ENCODE measurements around the gene NPAT.
"Not testable (repeated sequence)": the region's sequence is repeated elsewhere in the genome, so short reads cannot be mapped to it uniquely, and the experiment has no call there.

The NPAT gene

GRCh38 chr11:108148556-108148955, 73.9 kb downstream of the NPAT start:
- no peak for DNase-seq (ENCODE audit: low spot score)

- no peak for DNase-seq (ENCODE audit: low spot score)
These were observed 75.3 kb downstream of the NPAT start for GRCh38 chr11:108147150-108147549.

- DNase-seq (ENCODE audit: low spot score): no peak
These were observed 77.8 kb downstream of the NPAT start for GRCh38 chr11:108144615-108145014.

- DNase-seq (ENCODE audit: low spot score): no peak
These were observed 80.1 kb downstream of the NPAT start for GRCh38 chr11:108142304-108142703.

GRCh38 chr11:108137212-108137611, 85.2 kb downstream of the NPAT start:
- no peak for DNase-seq (ENCODE audit: low spot score)

- peak; percentile 54 for DNase-seq (ENCODE audit: low spot score)
These were observed 86.4 kb downstream of the NPAT start for GRCh38 chr11:108135845-108136544.

DNA sequence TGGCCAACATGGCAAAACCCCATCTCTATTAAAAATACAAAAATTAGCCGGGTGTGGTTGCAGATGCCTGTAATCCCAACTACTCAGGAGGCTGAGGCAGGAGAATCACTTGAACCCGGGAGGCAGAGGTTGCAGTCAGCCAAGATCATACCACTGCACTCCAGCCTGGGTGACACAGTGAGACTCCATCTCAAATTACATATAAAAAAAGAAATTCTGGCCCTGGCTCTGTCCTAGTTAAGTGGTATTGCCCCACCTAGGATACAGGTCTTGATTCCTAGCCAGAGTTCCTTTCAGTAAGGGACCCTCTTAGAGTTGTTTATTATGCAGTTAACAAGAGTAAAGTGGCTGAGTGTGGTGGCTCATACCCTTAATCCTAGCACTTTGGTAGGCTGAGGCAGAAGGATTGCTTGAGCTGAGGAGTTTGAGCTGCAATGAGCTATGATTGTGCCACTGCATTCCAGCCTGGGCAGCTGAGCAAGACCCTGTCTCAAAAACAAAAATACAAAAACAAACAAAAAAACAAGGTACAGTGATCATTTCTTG, 89.4 kb downstream of the NPAT start:
- DNase-seq (ENCODE audit: low spot score): not testable (repeated sequence)

DNA sequence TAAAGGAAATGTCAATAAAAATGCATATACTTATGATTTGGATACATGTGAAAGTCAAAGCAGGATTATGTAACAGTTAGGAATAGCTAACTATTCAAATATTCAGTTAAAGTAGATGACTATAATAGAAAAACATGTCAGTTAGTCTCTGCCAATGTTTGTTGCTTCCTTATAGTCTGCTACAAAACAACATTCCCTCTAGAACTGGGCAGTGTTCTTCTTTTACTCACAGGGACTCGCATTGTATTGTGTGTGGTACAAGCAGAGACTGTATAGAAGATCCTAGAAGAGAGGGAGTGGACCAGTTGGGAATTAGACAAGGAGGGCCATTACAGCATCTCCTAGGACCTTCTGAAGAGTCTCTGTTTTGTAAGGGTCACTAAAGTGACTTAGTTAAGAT, 90.4 kb downstream of the NPAT start:
- no peak for DNase-seq (ENCODE audit: low spot score)

DNA sequence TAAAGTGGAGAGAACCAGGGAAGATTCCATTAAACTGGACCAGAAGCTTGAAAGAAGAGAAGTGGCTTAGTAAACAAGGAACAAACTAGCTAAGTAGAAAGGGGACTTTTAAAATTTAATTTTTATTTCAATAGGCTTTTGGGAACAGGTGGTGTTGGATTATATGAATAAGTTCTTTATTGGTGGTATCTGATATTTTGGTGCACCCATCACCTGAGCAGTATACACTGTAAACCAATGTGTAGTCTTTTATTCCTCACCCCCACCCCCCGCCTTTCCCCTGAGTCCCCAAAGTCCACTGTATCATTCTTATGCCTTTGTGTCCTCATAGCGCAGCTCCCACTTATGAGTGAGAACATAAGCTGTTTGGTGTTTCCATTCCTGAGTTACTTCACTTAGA, 93.7 kb downstream of the NPAT start:
- DNase-seq (ENCODE audit: low spot score): no peak

DNA sequence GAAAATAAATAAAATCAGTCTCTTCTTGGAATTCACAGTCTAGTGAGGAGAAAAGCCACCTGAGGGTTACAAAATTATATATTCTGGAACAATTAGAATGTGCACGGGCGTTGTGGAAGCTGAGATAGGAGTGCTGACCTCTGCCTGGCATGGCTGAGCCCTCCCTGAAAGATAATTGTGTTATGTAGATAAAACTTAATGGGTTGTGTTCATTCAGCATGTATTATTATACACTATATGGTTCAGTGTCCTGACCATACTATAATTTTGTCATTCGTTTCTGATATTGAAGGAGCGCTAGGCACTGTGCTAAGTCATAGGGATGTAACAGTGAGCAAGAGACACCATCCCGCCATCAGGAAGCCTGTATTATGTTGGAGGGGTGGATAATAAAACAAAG, 97.3 kb downstream of the NPAT start:
- DNase-seq (ENCODE audit: low spot score): no peak

DNA sequence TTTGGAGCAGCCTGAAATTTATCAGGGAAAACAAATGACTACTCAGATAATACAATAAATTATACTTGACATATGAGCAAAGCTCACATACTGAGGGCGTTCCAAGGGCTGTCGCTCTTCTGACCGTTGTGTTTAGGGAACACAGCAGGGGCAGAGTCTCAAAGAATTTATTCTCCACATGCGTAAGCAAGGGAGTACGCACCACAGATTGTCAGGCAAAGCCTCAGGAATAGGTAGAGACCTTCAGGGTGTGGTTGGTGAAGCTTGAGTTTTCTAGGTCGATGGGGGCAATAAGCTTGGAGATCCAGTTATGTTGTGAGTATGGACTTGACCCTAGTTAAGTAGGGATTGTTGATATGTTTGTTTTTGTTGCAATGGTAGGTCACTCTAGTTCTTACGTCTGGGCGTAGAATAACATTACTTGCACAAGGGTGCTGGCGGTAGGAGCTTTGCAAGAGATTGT, 100.2 kb downstream of the NPAT start:
- DNase-seq (ENCODE audit: low spot score): no peak

DNA sequence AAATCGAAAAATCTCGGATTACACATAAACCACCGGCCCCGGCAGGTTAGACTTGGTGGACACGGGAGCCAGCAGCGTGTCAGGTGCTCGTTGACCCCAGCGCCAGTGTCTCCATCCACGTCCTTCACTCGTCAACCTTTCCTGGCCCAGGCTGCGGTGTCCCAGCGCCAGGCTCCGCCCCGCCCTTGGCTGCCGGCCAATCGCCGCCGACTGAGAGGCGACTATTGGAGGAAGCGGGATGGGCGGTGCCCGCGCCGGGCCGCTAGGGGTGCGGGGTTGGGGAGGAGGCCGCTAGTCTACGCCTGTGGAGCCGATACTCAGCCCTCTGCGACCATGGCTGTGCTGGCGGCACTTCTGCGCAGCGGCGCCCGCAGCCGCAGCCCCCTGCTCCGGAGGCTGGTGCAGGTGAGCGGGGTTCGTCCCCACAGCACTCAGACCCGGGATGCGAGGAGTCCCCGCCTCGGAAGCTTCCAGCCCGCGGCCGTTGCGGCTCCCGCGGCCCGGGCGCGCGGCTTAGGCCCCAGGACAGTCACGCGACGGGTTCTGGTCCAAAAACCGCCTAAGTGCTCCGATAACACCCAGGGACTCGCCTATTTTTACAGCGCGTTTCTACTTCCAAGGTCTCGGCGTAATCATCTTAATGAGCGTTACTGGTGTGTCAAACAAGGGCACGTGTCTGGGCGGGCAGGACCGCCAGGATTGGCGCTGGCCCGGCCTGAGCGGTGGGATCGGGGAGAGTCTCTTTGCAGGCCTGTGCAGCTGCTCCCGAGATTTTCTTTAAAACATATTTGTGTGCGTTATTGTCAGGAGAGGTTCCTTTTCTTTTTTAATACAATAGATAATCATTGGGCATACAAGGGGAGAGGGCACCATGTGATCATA, 100.9 kb downstream of the NPAT start, which contains the start of gene ACAT1:
Gene ACAT1, plus strand, starts transcription at position 294 of the 882 bp plus-strand sequence. Its CDS starts 40 bp downstream, at position 334.
- DNase-seq (ENCODE audit: low spot score): peak; percentile 95

DNA sequence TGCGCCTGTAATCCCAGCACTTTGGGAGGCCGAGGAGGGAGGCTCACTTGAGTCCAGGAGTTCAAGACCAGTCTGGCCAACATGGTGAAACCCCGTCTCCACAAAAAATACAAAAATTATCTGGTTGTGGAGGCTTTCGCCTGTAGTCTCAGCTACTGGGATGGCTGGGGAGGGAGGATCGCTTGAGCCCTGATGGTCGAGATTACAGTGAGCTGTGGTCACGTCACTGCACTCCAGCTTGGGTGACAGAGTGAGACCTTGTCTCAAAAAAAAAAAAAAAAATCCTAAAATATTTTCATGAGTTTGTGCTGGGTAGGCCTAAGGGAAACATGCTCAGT, 101.5 kb downstream of the NPAT start:
- not testable (repeated sequence) for DNase-seq (ENCODE audit: low spot score)

GRCh38 chr11:108117746-108118371, 104.6 kb downstream of the NPAT start:
- peak; percentile 30 for DNase-seq (ENCODE audit: low spot score)

DNA sequence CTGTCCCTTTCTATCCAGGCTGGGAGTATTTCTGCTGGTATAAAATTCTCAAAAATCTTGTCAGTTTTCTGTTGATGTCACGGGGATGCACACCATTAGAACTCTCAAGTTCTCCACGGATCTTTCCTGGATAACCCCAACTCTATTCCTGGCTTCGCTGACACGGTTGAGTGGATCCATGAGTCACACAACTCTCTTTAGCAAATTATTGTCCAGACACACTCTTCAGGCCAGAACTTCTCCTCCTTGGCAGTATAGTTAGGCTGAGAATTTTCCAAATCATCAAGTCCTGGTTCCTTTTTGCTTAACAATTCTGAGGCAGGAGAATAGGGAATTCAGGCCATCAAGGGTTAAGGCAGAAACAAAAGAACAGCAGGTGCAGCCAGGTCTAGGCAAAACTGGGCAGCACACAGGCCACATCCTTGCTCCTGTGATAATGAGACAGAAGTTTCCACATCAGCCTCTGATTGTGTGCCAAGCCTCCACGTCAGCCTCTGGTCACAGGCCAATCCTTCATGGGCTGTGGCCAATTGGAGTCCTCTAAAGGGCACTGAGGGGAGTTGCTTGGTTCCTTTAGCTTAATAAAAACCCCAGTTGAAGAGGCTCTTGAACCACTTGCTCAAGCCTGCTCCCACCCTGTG, 106.8 kb downstream of the NPAT start:
- DNase-seq (ENCODE audit: low spot score): no peak

- DNase-seq (ENCODE audit: low spot score): no peak
These were observed 110.4 kb downstream of the NPAT start for GRCh38 chr11:108112057-108112456.

- no peak for DNase-seq (ENCODE audit: low spot score)
These were observed 111.3 kb downstream of the NPAT start for GRCh38 chr11:108111126-108111525.
